Retinal pigment epithelial cell (primary cell): ENCODE measurements around the gene FCN2.

Experiments
- DNase-seq: peaks from one replicate; pipeline ENCODE4 v3.0.0-alpha.2; 2010; ENCODE audit warnings: low read depth
- H3K4me3 ChIP-seq: 2 replicates; pipeline ENCODE4 v1.5.1; 2011; ENCODE audit warnings: mild to moderate bottlenecking, low read length, control low read depth, moderate library complexity
- CTCF ChIP-seq: conservative IDR thresholded peaks from 2 replicates; pipeline ENCODE4 v1.5.1; 2011; ENCODE audit warnings: low read depth, low read length, control low read depth, inconsistent platforms

Gene FCN2

GRCh38 chr9:134935701-134936345, 55.2 kb downstream of the FCN2 start:
- no peak for DNase-seq
- H3K4me3 ChIP-seq: no peak overlapping the region
- no peak for TF ChIP-seq CTCF

DNA sequence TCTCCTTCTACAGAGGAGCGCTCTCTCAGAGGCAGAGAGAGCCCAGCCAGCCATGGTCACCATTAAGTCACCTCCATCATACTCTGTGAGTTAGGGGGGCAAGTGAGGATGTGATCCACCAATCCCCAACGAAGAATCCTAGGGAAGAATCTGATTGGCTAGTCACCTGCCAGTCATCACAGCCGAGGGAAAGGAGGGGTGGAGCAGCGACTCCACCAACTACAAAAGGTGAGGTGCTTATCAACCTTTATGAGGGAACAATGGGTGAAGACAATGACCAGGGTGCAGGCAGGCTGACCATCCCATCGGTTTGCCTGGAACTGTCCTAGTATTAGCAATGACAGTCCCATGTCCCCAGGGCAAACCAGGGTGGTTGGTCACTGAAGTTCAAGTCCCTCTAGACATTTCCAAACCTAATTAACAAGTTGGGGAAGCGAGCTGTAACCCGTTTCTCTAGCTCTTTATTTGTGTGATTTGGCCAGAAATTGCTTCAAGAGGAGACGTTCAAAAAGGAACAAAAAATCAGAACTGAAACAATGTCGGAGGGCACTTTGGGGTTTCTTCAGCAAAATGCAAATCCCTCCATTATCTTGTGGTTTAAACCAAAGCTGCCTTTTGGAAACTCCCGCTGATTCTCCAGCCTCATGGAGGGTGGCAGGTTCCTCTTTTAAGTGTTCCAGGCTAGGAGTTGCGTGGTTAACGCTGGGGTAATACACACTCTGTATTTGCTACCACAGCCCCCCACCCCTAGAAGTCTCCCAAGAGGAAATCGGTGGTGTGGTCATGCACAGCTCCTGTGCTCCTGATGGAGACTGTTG, 55.9 kb downstream of the FCN2 start:
- H3K4me3 ChIP-seq: no peak overlapping the region
- no peak for TF ChIP-seq CTCF
- DNase-seq: no peak
